BLaER1 treated with 17β-estradiol and CSF1 and Interleukin-3, amounts not matched to agents 10 nM and 100 nM (cell line): Measurements from ENCODE around the gene POLR1A.

ENCODE experiments used
- H3K27ac ChIP-seq, 11 experiments: shearing (Covaris generic); formaldehyde crosslinking; 2 replicates each; pipeline ENCODE4 v1.8.1; 2022
- H3K27me3 ChIP-seq, 11 experiments: shearing (Covaris generic); formaldehyde crosslinking; 2 replicates each; pipeline ENCODE4 v1.8.1; 2022
- H3K36me3 ChIP-seq, 11 experiments: shearing (Covaris generic); formaldehyde crosslinking; 2 replicates each; pipeline ENCODE4 v1.8.1; 2022
- H3K4me1 ChIP-seq, 10 experiments: shearing (Covaris generic); formaldehyde crosslinking; 2 replicates each; pipeline ENCODE4 v1.8.1; 2022
- H3K4me2 ChIP-seq, 11 experiments: shearing (Covaris generic); formaldehyde crosslinking; 2 replicates each; pipeline ENCODE4 v1.8.1; 2022
- H3K4me3 ChIP-seq, 10 experiments: shearing (Covaris generic); formaldehyde crosslinking; 2 replicates each; pipeline ENCODE4 v1.8.1; 2022
- H3K9ac ChIP-seq, 11 experiments: shearing (Covaris generic); formaldehyde crosslinking; 2 replicates each; pipeline ENCODE4 v1.8.1; 2022
- H3K9me3 ChIP-seq, 11 experiments: shearing (Covaris generic); formaldehyde crosslinking; replicated peaks in 1 of 11; 2 replicates each; pipeline ENCODE4 v1.8.1; 2022
- H4K20me1 ChIP-seq, 11 experiments: shearing (Covaris generic); formaldehyde crosslinking; 2 replicates each; pipeline ENCODE4 v1.8.1; 2022
- Cebpa-rat ChIP-seq, 11 experiments: shearing (Covaris generic); IDR thresholded peaks; 2 replicates each; pipeline ENCODE4 v1.8.1; 2022

POLR1A gene

DNA sequence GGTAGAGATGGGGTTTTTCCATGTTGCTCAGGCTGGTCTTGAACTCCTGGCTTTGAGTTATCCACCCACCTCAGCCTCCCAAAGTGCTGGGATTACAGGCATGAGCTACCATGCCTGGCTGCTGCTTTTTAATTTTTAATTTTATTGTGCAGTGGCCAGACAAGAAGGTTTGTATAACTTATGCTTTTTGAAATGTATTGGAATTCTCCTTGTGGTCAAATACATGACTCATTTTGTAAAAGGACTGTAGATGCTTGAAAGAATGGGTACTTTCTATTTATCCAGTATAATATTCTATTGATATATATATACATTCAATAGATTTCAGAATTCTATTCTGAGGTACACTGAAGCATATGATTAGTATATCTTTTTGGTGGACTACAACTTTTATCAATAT, 134.3 kb downstream of the POLR1A start:
- Histone ChIP-seq H3K27me3 (no peaks in the 10 kb centered on the region), H3K9me3 (peaks cover 20 to 35% (median 29%) of the 10 kb centered on the region in 11 experiments), H4K20me1 (no peaks in the 10 kb centered on the region), H3K36me3 (no peaks in the 10 kb centered on the region), H3K4me3 (no peak overlapping the region), H3K27ac (no peak overlapping the region), H3K4me1 (peaks cover 0 to 10% (median 0%) of the 10 kb centered on the region in 10 experiments; a peak in 2 of 20 replicates), H3K4me2 (no peak overlapping the region), H3K9ac (no peak overlapping the region)
- TF ChIP-seq Cebpa-rat (IDR thresholded peaks at IDR 0.05): no peak
